Left hindlimb (tissue), 1 donor: Measurements from ENCODE around the gene MST1.

Source experiments
- DNase-seq: peaks from one replicate; pipeline ENCODE4 v3.0.0-alpha.2; 2018

MST1 gene

GRCh38 chr3:49654955-49655556 lies 34.2 kb downstream of the MST1 start:
- DNase-seq, result no peak

- DNase-seq, result no peak
These were observed 35.0 kb downstream of the MST1 start for GRCh38 chr3:49654176-49654825.

GRCh38 chr3:49653621-49654020 lies 35.7 kb downstream of the MST1 start:
- DNase-seq, result no peak

- DNase-seq, result no peak
These were observed 36.3 kb downstream of the MST1 start for GRCh38 chr3:49652903-49653415.

- DNase-seq, result no peak
These were observed 36.9 kb downstream of the MST1 start for GRCh38 chr3:49652218-49652902.

- no peak for DNase-seq
These were observed 38.6 kb downstream of the MST1 start for GRCh38 chr3:49650637-49651036.

GRCh38 chr3:49650177-49650576 lies 39.1 kb downstream of the MST1 start:
- no peak for DNase-seq

- DNase-seq, result no peak
These were observed 39.7 kb downstream of the MST1 start for GRCh38 chr3:49649576-49649975.

- DNase-seq, result no peak
These were observed 40.8 kb downstream of the MST1 start for GRCh38 chr3:49648354-49649019.

GRCh38 chr3:49647741-49648140 lies 41.5 kb downstream of the MST1 start:
- no peak for DNase-seq

GRCh38 chr3:49646236-49646635 lies 43.0 kb downstream of the MST1 start:
- DNase-seq, result no peak

- DNase-seq, result no peak
These were observed 44.6 kb downstream of the MST1 start for GRCh38 chr3:49644684-49645083.

GRCh38 chr3:49642708-49643145 lies 46.5 kb downstream of the MST1 start:
- DNase-seq, result no peak

- DNase-seq, result no peak
These were observed 47.2 kb downstream of the MST1 start for GRCh38 chr3:49641921-49642707.

GRCh38 chr3:49641292-49641691 lies 48.0 kb downstream of the MST1 start:
- DNase-seq, result no peak

- no peak for DNase-seq
These were observed 49.7 kb downstream of the MST1 start for GRCh38 chr3:49639551-49639950.

- no peak for DNase-seq
These were observed 50.8 kb downstream of the MST1 start for GRCh38 chr3:49638445-49638844.

- peak; percentile 15 for DNase-seq
These were observed 52.2 kb downstream of the MST1 start for GRCh38 chr3:49636883-49637609.

GRCh38 chr3:49634736-49635135 lies 54.5 kb downstream of the MST1 start:
- DNase-seq, result no peak
